Liver (tissue), 9 donors: Measurements from ENCODE around the gene AMZ1. TPM values are rescaled to one million over a fixed set of nuclear protein-coding genes. Genes with fewer than 3 reads are reported as not detected.

ENCODE experiments used
- DNase-seq: peaks from one replicate; pipeline ENCODE4 v3.0.0-alpha.2; 2017; ENCODE audit warnings: low spot score
- H3K27ac ChIP-seq, 2 donors: one replicate each; pipeline ENCODE4 v1.7.0; 2013; ENCODE audit warnings: inconsistent platforms in 2 of 2, low read length in 2 of 2, control low read depth in 1 of 2, low read depth in 1 of 2, mild to moderate bottlenecking in 1 of 2
- H3K27me3 ChIP-seq, 4 donors: one replicate each; pipeline versions ENCODE4 v1.6.1 to v1.7.0; 2013; ENCODE audit warnings: low read length in 3 of 4, inconsistent platforms in 1 of 4, mild to moderate bottlenecking in 1 of 4, moderate library complexity in 1 of 4; ENCODE audit not compliant: control insufficient read depth in 4 of 4, insufficient read depth in 4 of 4
- H3K36me3 ChIP-seq, 4 donors: one replicate each; pipeline versions ENCODE4 v1.6.1 to v1.7.0; 2013; ENCODE audit warnings: low read length in 3 of 4, mild to moderate bottlenecking in 3 of 4, low read depth in 1 of 4, moderate library complexity in 1 of 4; ENCODE audit not compliant: control insufficient read depth in 4 of 4, insufficient read depth in 3 of 4
- H3K4me1 ChIP-seq, 4 donors: one replicate each; pipeline versions ENCODE4 v1.6.1 to v1.7.0; 2013; ENCODE audit warnings: low read length in 3 of 4, mild to moderate bottlenecking in 3 of 4, moderate library complexity in 1 of 4; ENCODE audit not compliant: control insufficient read depth in 4 of 4, insufficient read depth in 4 of 4
- H3K4me3 ChIP-seq, 3 donors: one replicate each; pipeline versions ENCODE4 v1.6.1 to v1.7.0; 2013; ENCODE audit warnings: low read length in 3 of 3, control low read depth in 1 of 3, low read depth in 1 of 3, mild to moderate bottlenecking in 1 of 3
- H3K9ac ChIP-seq, 2 donors: one replicate each; pipeline ENCODE4 v1.7.0; 2013; ENCODE audit warnings: low read length in 2 of 2, mild to moderate bottlenecking in 2 of 2, moderate library complexity in 2 of 2, control low read depth in 1 of 2, low read depth in 1 of 2
- H3K9me3 ChIP-seq, 4 donors: one replicate each; pipeline versions ENCODE4 v1.6.1 to v1.7.0; 2013; ENCODE audit warnings: low read length in 3 of 4; ENCODE audit not compliant: control insufficient read depth in 4 of 4
- ATF3 ChIP-seq: IDR thresholded peaks from 2 replicates; pipeline ENCODE4 v1.6.1; 2016; ENCODE audit warnings: antibody characterized with exemption
- CTCF ChIP-seq: fragments of 150-350 bp; IDR thresholded peaks from 2 replicates; pipeline ENCODE4 v1.5.1; 2017; ENCODE audit warnings: improper control_type of control experiment, low read depth, low read length; ENCODE audit not compliant: missing input control
- EGR1 ChIP-seq, 2 donors: IDR thresholded peaks; 2 replicates each; pipeline ENCODE4 v1.6.1; 2016 to 2018; ENCODE audit warnings: antibody characterized with exemption in 2 of 2, low read depth in 2 of 2
- FOXA1 ChIP-seq: IDR thresholded peaks from 2 replicates; pipeline ENCODE4 v1.6.1; 2016; ENCODE audit warnings: antibody characterized with exemption
- RAD21 ChIP-seq, 2 donors: IDR thresholded peaks; 2 replicates each; pipeline ENCODE4 v1.6.1; 2016; ENCODE audit warnings: antibody characterized with exemption in 2 of 2, mild to moderate bottlenecking in 2 of 2
- RXRA ChIP-seq, 2 donors: IDR thresholded peaks; 2 replicates each; pipeline ENCODE4 v1.6.1; 2017 to 2018; ENCODE audit warnings: antibody characterized with exemption in 2 of 2, mild to moderate bottlenecking in 1 of 2
- TAF1 ChIP-seq: conservative IDR thresholded peaks from 2 replicates; pipeline ENCODE4 v1.6.1; 2016; ENCODE audit warnings: antibody characterized with exemption, mild to moderate bottlenecking
- YY1 ChIP-seq: IDR thresholded peaks from 2 replicates; pipeline ENCODE4 v1.6.1; 2016; ENCODE audit warnings: antibody characterized with exemption, mild to moderate bottlenecking
- WGBS: extraction: QIAGEN DNeasy Blood & Tissue Kit; methylation state at CpG from one replicate; pipeline ENCODE4 v1.1.7; 2013; 5-methylcytosine and 5-hydroxymethylcytosine counted together
- polyA plus RNA-seq, 2 donors: library from polyadenylated mRNA; stranded (reverse) in 1 of 2; unstranded in 1 of 2; fragments of 200-250 nt in 1 of 2; fragments of >200 nt in 1 of 2; fragmentation: Nextera tagmentation in 1 of 2; extraction: Ambion mirVana in 1 of 2; gene quantifications; one replicate each; pipeline versions ENCODE4 v1.2.1 to v1.2.3, GENCODE V29; 2013 to 2015
- total RNA-seq, 2 donors: library from RNA; depleted of rRNA; stranded (reverse); fragments of >200 nt; gene quantifications; one replicate each; pipeline ENCODE4 v1.2.3, GENCODE V29; 2014
- TF ChIP-seq, protein P1 (sequence below): IDR thresholded peaks from 2 replicates; pipeline ENCODE4 v1.6.1; 2016; ENCODE audit warnings: antibody characterized with exemption
- TF ChIP-seq, protein P2 (sequence below): IDR thresholded peaks from 2 replicates; pipeline ENCODE4 v1.6.1; 2016; ENCODE audit warnings: antibody characterized with exemption, mild to moderate bottlenecking
- TF ChIP-seq, protein P3 (sequence below): IDR thresholded peaks from 2 replicates; pipeline ENCODE4 v1.6.1; 2016; ENCODE audit warnings: antibody characterized with exemption
- donor health status: healthy.
- donor health status: healthy.
- donor health status: healthy.
- donor health status: healthy.
- donor health status: healthy.

Gene AMZ1
- total and polyA plus RNA-seq, 4 donors: 0.10 to 1.3 (median 1.1) TPM; not detected in 1

GRCh38 chr7:2708547-2709310, 20.7 kb downstream of the AMZ1 start:
- Histone ChIP-seq H3K9me3 (no peaks in the 10 kb centered on the region), H3K27ac (no peak overlapping the region), H3K4me3 (no peak overlapping the region), H3K9ac (no peak overlapping the region), H3K27me3 (no peaks in the 10 kb centered on the region), H3K36me3 (no peaks in the 10 kb centered on the region), H3K4me1 (peaks cover 0 to 11% (median 3%) of the 10 kb centered on the region in 4 donors)
- 87% methylated on average over 20 of the region's 20 CpGs for WGBS
- TF ChIP-seq YY1: no peak
- no peak for TF ChIP-seq RXRA (IDR thresholded peaks at IDR 0.05)
- TF ChIP-seq CTCF: no peak
- no peak for TF ChIP-seq TAF1
- no peak for DNase-seq

- Histone ChIP-seq H3K27ac (no peak overlapping the region), H3K36me3 (no peaks in the 10 kb centered on the region), H3K4me3 (peak overlapping the region in 1 of 3 donors; percentile 6), H3K27me3 (no peaks in the 10 kb centered on the region), H3K9ac (no peak overlapping the region), H3K9me3 (no peaks in the 10 kb centered on the region), H3K4me1 (peaks cover 0 to 11% (median 3%) of the 10 kb centered on the region in 4 donors)
- TF ChIP-seq YY1 (no peak), CTCF (peak; percentile 86), RAD21 (IDR thresholded peaks at IDR 0.05) (peak; percentile 82 to 96)
- DNase-seq: peak; percentile 78
- WGBS: 30% methylated on average over 35 of the region's 35 CpGs
Measured at GRCh38 chr7:2709553-2710285, 21.7 kb downstream of the AMZ1 start.

- H3K4me3 ChIP-seq: peak overlapping the region in 1 of 3 donors; percentile 6
- H3K9ac ChIP-seq: no peak overlapping the region
- TF ChIP-seq, protein P1, sequence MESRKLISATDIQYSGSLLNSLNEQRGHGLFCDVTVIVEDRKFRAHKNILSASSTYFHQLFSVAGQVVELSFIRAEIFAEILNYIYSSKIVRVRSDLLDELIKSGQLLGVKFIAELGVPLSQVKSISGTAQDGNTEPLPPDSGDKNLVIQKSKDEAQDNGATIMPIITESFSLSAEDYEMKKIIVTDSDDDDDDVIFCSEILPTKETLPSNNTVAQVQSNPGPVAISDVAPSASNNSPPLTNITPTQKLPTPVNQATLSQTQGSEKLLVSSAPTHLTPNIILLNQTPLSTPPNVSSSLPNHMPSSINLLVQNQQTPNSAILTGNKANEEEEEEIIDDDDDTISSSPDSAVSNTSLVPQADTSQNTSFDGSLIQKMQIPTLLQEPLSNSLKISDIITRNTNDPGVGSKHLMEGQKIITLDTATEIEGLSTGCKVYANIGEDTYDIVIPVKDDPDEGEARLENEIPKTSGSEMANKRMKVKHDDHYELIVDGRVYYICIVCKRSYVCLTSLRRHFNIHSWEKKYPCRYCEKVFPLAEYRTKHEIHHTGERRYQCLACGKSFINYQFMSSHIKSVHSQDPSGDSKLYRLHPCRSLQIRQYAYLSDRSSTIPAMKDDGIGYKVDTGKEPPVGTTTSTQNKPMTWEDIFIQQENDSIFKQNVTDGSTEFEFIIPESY: no peak
- TF ChIP-seq, protein P2, sequence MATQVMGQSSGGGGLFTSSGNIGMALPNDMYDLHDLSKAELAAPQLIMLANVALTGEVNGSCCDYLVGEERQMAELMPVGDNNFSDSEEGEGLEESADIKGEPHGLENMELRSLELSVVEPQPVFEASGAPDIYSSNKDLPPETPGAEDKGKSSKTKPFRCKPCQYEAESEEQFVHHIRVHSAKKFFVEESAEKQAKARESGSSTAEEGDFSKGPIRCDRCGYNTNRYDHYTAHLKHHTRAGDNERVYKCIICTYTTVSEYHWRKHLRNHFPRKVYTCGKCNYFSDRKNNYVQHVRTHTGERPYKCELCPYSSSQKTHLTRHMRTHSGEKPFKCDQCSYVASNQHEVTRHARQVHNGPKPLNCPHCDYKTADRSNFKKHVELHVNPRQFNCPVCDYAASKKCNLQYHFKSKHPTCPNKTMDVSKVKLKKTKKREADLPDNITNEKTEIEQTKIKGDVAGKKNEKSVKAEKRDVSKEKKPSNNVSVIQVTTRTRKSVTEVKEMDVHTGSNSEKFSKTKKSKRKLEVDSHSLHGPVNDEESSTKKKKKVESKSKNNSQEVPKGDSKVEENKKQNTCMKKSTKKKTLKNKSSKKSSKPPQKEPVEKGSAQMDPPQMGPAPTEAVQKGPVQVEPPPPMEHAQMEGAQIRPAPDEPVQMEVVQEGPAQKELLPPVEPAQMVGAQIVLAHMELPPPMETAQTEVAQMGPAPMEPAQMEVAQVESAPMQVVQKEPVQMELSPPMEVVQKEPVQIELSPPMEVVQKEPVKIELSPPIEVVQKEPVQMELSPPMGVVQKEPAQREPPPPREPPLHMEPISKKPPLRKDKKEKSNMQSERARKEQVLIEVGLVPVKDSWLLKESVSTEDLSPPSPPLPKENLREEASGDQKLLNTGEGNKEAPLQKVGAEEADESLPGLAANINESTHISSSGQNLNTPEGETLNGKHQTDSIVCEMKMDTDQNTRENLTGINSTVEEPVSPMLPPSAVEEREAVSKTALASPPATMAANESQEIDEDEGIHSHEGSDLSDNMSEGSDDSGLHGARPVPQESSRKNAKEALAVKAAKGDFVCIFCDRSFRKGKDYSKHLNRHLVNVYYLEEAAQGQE: no peak
- TF ChIP-seq, protein P3, sequence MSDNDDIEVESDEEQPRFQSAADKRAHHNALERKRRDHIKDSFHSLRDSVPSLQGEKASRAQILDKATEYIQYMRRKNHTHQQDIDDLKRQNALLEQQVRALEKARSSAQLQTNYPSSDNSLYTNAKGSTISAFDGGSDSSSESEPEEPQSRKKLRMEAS: no peak
- no peak for TF ChIP-seq CTCF
- TF ChIP-seq EGR1 (IDR thresholded peaks at IDR 0.05; ENCODE audit: low read depth in 2 of 2): no peak
- no peak for TF ChIP-seq FOXA1
- no peak for TF ChIP-seq ATF3
Measured at GRCh38 chr7:2710286-2710655, 22.3 kb downstream of the AMZ1 start.

More at GRCh38 chr7:2710286-2710655, 22.3 kb downstream of the AMZ1 start:
- no peaks in the 10 kb centered on the region for H3K27me3 ChIP-seq
- no peak overlapping the region for H3K27ac ChIP-seq
- 77% methylated on average over 11 of the region's 11 CpGs for WGBS
- DNase-seq: no peak
- H3K36me3 ChIP-seq: no peaks in the 10 kb centered on the region
- no peaks in the 10 kb centered on the region for H3K9me3 ChIP-seq
- peaks cover 0 to 11% (median 3%) of the 10 kb centered on the region in 4 donors for H3K4me1 ChIP-seq
